Stomach (tissue), 4 donors: ENCODE data around the gene LGALS4.
"Not testable (repeated sequence)": the region's sequence is repeated elsewhere in the genome, so short reads cannot be mapped to it uniquely, and the experiment has no call there.

Experiments
- CTCF ChIP-seq, 7 experiments: fragments of 450-650 bp in 4 of 7; fragments of 200-600 bp in 3 of 7; sonication (generic) in 3 of 7; IDR thresholded peaks; one replicate each; pipeline ENCODE4 v1.5.1; 2016 to 2019; ENCODE audit warnings: antibody characterized with exemption in 7 of 7, control low read depth in 2 of 7, mild to moderate bottlenecking in 1 of 7
- POLR2A ChIP-seq, 4 donors: fragments of 450-650 bp; IDR thresholded peaks; one replicate each; pipeline ENCODE4 v1.6.1; 2016; ENCODE audit warnings: antibody characterized with exemption in 4 of 4, control low read depth in 2 of 4, mild to moderate bottlenecking in 1 of 4, moderate library complexity in 1 of 4
- POLR2AphosphoS5 ChIP-seq, 3 donors: sonication (generic); formaldehyde crosslinking; IDR thresholded peaks; one replicate each; pipeline ENCODE4 v1.6.1; 2016; ENCODE audit warnings: antibody characterized with exemption in 3 of 3

- not testable (repeated sequence) for TF ChIP-seq CTCF, POLR2AphosphoS5, POLR2A (IDR thresholded peaks at IDR 0.05)
These were observed 15.0 kb downstream of the LGALS4 start for GRCh38 chr19:38797781-38798180.
